ENCODE results near the gene ATP6AP1.
A peak's percentile ranks its signal among the peaks of the same experiment; 100 is the strongest.

Gene ATP6AP1

DNA sequence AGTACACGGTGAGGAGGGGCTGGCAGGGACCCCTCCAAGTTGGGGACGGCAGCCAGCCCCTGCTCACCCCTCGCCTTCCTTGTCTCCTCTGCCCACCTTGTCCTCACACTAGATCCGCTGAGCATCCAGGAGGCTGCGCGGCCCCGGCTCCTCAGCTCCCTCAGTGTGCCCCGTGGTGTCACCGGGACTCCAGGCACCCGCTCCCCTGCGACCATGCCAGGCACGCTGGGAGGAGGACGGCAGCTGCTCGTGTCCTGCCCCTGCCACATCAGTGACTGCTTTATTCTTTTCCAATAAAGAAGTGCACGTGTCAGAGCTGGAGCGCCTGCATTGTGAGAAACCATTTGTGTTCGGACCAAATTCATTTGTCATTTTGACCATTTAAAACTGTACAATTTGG, 21.8 kb downstream of the ATP6AP1 start:
- DNase-seq = no peak

DNA sequence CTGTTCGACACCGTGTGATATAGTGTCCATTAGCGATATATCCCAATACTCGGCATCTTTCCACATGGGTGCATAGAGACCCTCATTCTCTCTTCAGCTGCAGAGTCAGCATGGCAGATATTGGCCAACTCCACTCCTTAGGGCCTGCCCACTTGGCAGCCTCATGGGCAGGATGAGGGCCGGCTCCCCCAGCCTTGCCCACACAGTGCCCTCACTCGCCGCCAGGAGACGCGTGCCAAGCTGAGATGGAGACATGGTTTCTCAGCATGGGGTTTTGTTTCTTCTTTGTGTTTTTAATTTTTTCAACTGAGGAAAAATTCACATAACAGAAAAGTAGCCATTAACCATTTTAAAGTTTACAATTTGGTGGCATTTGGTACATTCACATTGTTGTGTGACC, 24.3 kb downstream of the ATP6AP1 start:
- DNase-seq = no peak

DNA sequence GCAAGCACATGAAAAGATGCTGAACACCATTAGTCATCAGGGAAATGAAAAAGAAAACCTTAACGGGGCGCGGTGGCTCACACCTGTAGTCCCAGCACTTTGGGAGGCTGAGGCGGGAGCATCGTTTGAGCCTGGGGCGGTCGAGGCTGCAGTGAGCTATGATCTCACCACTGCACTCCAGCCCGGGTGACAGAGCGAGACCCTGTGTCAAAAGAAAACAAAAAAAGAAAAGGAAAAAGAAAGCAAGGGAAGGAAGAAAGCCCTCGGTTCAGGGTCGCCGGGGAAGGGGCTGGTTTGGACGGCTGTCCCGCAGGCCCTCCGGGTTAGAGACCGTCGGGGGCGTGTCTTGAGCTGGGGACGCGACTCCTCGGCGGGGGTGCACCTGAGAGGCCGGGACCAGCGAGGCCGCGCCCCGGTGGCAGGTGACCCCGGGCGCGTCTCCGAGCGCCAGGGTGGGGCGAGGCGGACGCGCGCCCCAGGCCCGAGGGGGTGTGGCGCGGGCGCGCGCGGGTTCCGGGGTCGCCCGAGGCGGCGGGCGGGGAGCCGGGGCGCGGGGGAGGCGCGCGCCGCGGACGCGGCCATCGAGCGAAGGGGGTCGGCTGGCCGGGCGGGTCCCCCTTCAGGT, 29.1 kb downstream of the ATP6AP1 start:
- peak; percentile 62 to 74 for DNase-seq

DNA sequence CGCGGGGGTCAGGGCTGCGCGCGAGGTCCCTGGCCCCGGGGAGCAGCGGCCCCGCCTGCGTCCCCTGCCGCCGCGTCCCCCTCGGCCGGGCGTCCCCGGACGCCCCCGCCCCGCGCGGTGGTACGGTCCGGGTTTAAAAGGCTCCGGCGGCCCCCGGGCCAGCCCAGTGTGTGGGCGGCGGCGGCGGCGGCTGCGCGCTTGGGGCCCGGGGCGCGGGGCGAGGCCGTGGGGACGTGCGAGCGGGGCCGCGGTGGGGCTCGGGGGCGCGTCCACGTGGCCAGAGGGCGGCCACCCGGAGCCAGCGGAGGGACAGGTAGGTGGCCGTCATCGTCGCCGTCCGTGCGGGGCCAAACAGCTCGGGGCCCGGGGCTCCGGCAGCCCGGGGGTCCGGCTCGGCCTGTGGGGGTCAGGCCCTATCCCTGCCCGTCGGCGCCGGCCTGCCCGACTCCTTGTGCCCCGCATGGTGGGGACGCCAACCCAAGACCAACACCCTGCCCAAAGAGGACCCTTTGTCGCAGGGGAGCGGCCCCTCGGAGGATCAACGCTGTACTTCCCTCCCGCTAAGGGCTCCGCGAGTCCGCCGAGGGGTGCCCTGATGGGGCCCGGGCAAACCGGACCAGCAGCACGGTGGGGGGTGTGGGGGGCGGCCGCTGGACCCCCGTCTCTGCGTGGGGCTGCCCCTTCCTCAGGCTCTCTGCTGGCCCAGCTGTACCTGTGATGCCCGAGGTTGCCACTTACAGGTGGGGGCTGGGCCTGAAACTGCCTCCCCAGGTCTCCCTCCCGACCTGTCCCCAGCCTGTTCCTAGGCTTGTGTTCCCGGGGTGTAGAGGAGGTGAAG, 29.9 kb downstream of the ATP6AP1 start, which contains the start of gene PLXNA3:
Gene PLXNA3 (plus strand): TSS at position 166 of the 838 bp plus-strand sequence. CDS start 1,903 bp downstream, outside the sequence.
- peak; percentile 47 to 73 for DNase-seq

DNA sequence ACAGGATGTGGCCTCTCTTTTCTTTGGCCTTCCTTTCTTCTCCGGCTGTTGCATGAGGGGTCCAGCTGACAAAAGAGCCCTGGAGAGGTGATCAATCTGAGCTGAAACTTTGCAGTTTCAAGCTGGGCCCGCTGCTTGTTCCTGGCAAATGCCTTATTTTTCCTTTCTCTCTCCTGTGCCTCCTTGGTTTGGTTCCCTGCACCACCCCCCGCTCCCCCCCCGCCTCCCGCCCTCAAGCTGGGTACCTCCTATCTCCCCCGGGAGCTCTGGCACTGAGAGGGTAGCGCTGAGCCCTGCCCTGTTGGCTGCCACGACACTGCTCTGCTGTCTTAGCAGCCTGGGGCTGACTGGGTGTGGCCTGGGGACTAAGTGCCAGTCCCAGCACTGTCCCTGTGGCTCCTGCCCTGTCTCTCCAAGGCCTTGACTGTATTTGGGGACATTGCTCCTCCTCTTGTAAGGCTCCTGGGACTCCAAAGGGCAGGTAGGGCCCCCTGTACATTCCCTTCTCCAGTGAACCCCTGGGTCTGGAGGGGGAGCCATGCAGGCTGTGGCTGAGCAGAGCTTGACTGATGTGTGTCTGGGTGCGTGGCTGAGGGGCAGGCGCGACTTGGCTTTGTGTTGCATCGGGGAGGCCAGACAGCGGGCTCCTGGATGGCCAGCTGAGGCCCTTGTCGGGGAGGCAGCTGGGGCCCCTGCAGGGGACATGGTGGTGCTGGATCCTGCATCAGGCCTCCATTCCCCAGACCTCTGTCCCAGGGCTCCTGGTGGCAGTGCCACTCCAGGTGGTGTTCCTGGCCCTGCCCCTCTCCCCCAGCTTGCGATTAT, 30.7 kb downstream of the ATP6AP1 start:
- peak in 1 of 2 donors; percentile 17 for DNase-seq

DNA sequence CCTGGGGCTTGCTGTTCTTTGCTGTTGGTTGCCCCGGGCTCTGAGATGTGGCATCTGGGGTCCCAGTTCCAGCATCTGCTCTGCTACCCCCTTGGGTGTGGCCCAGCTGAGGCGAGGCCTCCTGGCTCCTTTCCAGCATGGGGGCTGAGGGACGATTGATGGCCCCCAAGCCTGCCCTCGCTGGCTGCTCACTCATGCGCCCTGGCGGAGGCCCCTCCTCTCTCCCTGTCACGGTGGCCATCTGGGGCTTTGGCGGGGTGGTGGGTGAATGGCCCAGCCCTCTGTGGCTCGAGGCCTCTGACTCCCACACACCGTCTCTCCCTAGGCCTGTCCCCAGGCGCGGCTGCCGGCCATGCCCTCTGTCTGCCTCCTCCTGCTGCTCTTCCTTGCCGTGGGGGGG, 31.4 kb downstream of the ATP6AP1 start:
- DNase-seq = no peak

DNA sequence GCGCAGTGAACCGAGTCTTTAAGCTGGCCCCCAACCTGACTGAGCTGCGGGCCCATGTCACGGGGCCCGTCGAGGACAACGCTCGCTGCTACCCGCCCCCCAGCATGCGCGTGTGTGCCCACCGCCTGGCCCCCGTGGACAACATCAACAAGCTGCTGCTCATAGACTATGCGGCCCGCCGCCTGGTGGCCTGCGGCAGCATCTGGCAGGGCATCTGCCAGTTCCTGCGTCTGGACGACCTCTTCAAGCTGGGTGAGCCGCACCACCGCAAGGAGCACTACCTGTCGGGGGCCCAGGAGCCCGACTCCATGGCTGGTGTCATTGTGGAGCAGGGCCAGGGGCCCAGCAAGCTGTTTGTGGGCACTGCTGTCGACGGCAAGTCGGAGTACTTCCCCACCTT, 31.8 kb downstream of the ATP6AP1 start:
- DNase-seq = no peak

DNA sequence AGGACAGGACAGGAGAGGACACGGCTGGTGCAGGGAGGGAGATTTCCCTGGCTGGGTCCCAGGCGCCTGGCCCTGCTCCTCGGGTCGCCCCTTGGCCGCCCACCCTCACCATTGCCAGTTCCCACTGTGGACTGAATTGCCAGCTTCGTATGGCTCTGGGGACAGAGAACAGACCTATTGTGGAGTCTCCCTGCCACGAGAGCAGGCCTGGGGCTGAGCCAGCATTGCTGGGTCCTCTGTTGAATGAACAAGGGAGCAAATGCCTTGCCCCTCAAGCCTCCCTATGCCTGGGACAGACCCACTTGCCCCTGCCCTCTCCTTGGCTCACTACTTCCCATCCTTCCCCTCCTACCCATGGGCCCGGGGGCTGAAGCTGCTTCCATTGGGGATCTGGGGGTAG, 33.9 kb downstream of the ATP6AP1 start:
- DNase-seq = no peak

DNA sequence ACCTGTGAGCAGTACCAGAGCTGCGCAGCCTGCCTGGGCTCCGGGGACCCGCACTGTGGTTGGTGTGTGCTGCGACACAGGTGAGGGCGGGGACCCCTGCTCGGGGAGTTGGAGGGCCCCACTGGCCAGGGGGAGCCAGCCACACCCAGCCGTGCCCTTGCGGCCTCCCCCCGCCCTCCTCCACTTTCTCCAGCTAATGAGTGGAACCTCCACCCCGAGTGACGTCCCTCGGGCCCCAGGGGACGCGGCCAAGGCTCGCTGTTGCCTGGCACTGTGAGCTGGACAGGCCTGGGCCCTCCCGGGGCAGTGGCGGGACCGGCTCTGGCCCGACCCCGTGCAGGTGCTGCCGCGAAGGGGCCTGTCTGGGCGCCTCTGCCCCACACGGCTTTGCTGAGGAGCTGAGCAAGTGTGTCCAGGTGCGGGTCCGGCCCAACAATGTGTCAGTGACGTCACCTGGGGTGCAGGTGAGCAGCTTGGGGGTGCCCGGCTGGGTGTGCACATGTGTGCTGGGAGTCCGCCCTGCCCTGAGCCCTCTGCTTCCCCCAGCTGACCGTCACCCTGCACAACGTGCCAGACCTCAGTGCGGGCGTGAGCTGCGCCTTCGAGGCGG, 35.2 kb downstream of the ATP6AP1 start:
- no peak for DNase-seq

DNA sequence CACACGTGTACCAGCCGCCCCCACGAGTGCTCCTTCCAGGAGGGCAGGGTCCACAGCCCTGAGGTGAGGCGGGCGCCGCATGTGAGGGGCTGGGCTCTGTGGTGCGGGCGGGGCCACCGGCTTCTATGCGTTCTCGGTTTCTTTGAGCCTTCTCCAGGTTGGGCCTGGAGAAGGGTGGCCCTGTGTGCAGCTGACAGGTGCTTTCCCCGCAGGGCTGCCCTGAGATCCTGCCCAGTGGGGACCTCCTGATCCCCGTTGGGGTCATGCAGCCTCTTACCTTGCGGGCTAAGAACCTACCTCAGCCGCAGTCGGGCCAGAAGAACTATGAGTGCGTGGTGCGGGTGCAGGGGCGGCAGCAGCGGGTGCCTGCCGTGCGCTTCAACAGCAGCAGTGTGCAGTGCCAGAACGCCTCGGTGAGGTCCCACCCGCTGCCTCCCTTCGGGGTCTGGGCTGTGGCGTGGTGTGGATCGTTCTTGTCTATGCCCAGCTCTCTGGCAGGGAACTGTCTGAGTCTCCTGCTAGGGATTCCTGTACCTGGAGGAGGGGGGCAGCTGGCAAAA, 36.4 kb downstream of the ATP6AP1 start:
- no peak for DNase-seq

DNA sequence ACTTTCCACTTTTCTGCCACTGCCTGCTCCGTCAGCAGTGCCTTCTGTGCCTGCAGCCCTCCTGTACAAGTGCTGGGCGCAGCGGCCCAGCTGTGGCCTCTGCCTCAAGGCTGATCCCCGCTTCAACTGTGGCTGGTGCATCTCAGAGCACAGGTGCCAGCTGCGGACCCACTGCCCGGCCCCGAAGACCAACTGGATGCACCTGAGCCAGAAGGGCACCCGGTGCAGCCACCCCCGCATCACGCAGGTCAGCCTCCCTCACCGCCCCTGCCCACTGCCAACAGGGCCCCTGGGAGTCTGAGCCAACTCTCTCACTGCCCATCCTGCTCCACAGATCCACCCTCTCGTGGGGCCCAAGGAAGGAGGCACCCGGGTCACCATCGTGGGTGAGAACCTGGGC, 37.1 kb downstream of the ATP6AP1 start:
- no peak for DNase-seq

DNA sequence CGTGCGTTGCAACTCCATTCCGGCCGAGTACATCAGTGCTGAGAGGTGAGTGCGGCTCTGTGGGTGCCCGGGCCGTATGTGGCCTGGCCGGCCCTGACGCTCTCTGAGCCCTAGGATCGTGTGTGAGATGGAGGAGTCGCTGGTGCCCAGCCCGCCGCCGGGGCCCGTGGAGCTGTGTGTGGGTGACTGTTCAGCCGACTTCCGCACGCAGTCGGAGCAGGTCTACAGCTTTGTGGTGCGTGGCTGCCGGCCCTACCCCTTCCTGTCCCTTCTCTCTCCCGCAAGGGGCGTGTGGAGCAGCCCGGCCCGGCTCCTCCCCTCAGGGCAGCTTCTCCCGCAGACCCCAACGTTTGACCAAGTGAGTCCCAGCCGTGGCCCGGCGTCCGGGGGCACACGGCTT, 37.6 kb downstream of the ATP6AP1 start:
- no peak for DNase-seq

DNA sequence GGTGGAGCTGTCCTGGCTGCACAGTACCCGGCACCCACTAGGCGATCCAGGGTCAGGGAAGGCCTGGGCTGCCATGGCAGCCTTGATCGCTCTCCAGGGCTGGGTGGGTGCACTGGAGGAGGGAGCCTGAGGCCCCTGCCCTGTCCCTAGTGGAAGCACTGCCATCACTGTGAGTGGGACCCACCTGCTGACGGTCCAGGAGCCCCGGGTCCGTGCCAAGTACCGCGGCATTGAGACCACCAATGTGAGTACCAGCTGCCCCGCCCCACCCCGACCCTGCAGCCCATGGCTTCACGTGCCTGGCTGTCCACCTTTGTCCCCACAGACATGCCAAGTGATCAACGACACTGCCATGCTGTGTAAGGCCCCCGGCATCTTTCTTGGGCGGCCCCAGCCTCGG, 38.4 kb downstream of the ATP6AP1 start:
- DNase-seq = no peak

DNA sequence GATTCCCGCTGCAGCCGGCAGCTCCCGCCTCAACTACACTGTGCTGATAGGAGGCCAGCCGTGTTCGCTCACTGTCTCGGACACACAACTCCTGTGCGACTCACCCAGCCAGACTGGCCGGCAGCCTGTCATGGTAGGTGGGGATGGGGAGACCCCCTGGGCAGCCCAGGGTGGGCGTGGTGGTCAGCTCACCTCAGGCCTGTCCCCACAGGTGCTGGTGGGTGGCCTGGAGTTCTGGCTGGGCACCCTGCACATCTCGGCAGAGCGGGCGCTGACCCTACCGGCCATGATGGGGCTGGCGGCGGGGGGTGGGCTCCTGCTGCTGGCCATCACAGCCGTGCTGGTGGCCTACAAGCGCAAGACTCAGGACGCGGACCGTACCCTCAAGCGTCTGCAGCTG, 39.1 kb downstream of the ATP6AP1 start:
- no peak for DNase-seq

DNA sequence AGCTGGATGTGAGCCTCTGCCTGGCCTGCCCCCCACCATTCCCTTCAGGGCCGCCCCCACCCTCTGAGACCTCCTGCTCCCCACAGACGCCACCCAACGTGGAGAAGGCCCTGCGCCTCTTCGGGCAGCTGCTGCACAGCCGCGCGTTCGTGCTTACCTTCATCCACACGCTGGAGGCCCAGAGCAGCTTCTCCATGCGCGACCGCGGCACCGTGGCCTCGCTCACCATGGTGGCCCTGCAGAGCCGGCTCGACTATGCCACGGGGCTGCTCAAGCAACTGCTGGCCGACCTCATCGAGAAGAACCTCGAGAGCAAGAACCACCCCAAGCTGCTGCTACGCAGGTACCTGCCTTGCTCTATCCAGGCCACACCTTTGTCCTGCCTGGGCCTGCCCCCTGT, 39.7 kb downstream of the ATP6AP1 start:
- DNase-seq = no peak

DNA sequence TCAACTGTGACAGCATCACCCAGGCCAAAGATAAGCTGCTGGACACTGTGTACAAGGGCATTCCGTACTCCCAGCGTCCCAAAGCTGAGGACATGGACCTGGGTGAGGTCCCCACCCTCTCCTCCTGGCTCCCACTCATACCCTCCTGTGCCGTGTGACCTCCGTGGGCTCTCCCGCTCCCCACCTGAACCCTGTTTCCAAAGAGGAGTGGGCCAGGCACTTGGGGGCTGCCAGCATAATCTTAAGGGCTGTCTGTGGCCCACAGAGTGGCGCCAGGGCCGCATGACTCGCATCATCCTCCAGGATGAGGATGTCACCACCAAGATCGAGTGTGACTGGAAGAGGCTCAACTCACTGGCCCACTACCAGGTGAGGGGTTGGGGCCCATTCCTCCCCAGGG, 40.6 kb downstream of the ATP6AP1 start:
- DNase-seq = no peak

DNA sequence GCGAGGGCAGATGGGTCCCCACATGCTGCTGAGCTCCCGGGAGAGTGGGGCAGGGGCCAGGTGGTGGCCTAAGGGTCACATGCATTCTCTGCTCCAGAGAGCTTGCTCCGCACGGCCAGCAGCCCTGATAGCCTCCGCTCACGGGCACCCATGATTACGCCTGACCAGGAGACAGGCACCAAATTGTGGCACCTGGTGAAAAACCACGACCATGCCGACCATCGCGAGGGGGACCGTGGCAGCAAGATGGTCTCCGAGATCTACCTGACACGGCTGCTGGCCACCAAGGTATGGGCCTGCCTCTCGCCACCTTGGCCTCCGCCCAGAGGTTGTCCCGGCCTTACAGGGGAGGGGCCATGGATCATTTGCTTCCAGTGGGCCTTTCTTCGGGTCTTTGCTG, 41.4 kb downstream of the ATP6AP1 start:
- DNase-seq = no peak

DNA sequence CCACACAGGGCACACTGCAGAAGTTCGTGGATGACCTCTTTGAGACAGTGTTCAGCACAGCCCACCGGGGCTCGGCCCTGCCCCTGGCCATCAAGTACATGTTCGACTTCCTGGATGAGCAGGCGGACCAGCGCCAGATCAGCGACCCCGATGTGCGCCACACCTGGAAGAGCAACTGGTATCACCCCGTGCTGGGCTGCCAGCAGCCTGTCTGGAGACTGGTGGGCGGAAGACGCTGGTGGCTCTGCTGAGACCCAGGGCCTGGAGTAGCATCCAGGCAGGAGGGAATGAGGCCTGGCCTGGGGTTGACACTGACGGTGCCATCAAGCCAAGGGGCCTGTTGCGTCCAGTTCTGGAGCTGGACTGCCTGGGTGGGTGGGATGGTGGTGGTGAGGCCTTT, 42.0 kb downstream of the ATP6AP1 start:
- DNase-seq = no peak

DNA sequence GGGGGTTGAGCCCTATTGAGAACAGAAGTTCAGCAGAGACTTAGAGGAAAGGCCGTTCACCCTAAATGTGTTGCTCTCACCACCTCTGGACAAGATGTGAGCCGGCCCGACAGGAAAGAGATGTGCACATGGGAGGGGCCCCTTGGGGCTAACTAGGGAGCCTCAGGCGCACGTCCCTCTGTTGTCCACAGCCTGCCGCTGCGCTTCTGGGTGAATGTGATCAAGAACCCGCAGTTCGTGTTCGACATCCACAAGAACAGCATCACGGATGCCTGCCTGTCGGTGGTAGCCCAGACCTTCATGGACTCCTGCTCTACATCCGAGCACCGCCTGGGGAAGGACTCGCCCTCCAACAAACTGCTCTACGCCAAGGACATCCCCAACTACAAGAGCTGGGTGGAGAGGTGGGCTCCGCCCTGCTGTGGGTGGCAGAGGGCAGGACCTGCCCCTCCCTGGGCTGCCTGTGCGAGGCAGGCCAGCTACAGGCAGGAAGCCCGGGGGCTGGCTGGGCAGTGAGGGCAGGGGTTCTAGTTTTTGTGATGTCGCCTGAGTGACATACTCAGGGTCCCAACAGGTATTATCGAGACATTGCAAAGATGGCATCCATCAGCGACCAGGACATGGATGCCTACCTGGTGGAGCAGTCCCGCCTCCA, 42.6 kb downstream of the ATP6AP1 start:
- DNase-seq = no peak

DNA sequence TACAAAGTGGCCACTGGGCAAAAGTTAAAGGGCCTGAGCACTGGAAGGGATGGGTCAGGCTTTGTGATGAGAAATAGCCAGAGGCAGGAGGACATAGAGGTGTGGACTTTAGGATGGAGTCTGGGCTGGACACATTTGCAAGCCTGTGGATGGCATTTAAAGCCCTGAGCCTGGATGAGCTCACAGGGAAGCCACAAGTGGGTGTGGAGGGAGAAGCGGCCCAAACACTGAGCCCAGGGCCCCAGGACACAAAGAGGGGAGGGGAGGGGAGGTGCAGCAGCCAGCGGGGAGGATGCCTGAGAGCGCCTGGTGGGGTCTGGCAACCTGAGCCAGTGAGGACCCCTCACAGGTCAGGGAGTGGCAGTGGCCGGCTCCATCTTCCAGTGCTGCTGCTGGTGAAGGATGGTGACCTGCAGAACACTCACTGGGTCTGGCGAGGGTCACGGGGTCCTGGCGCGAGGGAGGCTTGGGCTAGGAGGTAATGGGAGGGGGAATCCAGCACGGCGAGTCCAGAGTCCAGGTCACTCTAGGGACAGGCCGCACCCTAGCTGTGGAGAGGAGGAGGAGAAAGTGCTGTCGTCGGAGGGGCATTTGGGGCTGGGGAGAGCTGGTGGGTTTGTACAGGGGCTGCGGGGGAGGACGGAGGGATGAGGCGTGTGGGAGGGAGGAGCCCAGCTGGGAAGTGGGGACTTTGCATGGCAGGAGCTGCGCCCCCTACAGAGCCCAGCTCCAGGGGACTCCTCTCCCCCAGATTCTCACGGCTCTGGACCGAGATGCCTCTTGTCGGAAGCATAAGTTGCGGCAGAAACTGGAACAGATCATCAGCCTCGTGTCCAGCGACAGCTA, 43.6 kb downstream of the ATP6AP1 start:
- no peak for DNase-seq
